Natural killer cell (primary cell): Measurements from ENCODE around the gene WFIKKN1. TPM values are rescaled to one million over a fixed set of nuclear protein-coding genes. Genes with fewer than 3 reads are reported as not detected.

Experiments
- ATAC-seq, 3 donors: fragments of 150-1000 bp in 2 of 3; fragments of 200-7000 bp in 1 of 3; cut with Tn5 transposase; 1 replicate in 1 of 3; 2 replicates in 2 of 3; pipeline ENCODE4 v1.10.0; 2021; ENCODE audit warnings: mild to moderate bottlenecking in 2 of 3, moderate library complexity in 2 of 3
- DNase-seq, 2 donors: peaks; one replicate each; pipeline versions ENCODE4 v3.0.0 to v3.0.0-alpha.2; 2013 to 2021; ENCODE audit warnings: mixed read lengths in 1 of 2
- H3K27ac ChIP-seq: one replicate; pipeline ENCODE4 v1.5.1; 2013; ENCODE audit warnings: mild to moderate bottlenecking, low read length
- H3K27me3 ChIP-seq: one replicate; pipeline ENCODE4 v1.6.1; 2013; ENCODE audit warnings: low read length; ENCODE audit not compliant: control insufficient read depth, insufficient read depth
- H3K36me3 ChIP-seq: one replicate; pipeline ENCODE4 v1.6.1; 2013; ENCODE audit warnings: low read length; ENCODE audit not compliant: control insufficient read depth, insufficient read depth
- H3K4me1 ChIP-seq: one replicate; pipeline ENCODE4 v1.6.1; 2013; ENCODE audit warnings: low read length; ENCODE audit not compliant: control insufficient read depth, insufficient read depth
- H3K4me3 ChIP-seq: one replicate; pipeline ENCODE4 v1.5.1; 2013; ENCODE audit warnings: low read length
- H3K9me3 ChIP-seq: one replicate; pipeline ENCODE4 v1.6.1; 2013; ENCODE audit warnings: low read length; ENCODE audit not compliant: control insufficient read depth, insufficient read depth
- H3K27ac Mint-ChIP-seq, 2 donors: one replicate each; pipeline ENCODE4 v1.8.0; 2022; ENCODE audit warnings: mild to moderate bottlenecking in 2 of 2, mixed read lengths in 2 of 2, moderate library complexity in 1 of 2
- H3K27me3 Mint-ChIP-seq, 2 donors: one replicate each; pipeline ENCODE4 v1.8.0; 2022; ENCODE audit warnings: low read depth in 2 of 2, mixed read lengths in 2 of 2
- H3K36me3 Mint-ChIP-seq: one replicate; pipeline ENCODE4 v1.8.0; 2022; ENCODE audit warnings: mixed read lengths
- H3K4me1 Mint-ChIP-seq, 2 donors: one replicate each; pipeline ENCODE4 v1.8.0; 2022; ENCODE audit warnings: mixed read lengths in 2 of 2
- H3K4me3 Mint-ChIP-seq: one replicate; pipeline ENCODE4 v1.8.0; 2022; ENCODE audit warnings: mild to moderate bottlenecking, moderate library complexity, mixed read lengths
- H3K9me3 Mint-ChIP-seq, 2 donors: one replicate each; pipeline ENCODE4 v1.8.0; 2022; ENCODE audit warnings: mixed read lengths in 2 of 2
- CTCF ChIP-seq: fragments of 200-600 bp; IDR thresholded peaks from one replicate; pipeline ENCODE4 v1.8.0; 2022; ENCODE audit warnings: antibody characterized with exemption
- WGBS: methylation state at CpG from one replicate; pipeline ENCODE4 v1.1.7; 2013; ENCODE audit warnings: missing lambda C conversion rate; ENCODE audit not compliant: insufficient coverage; 5-methylcytosine and 5-hydroxymethylcytosine counted together
- intact Hi-C: fragments of 100-400 bp; cut with micrococcal nuclease; formaldehyde crosslinking; loops from one replicate; pipeline ENCODE4 v1.14.2; 2022
- total RNA-seq, 4 donors: library from RNA; stranded (reverse); fragments of 120-200 nt in 1 of 4; gene quantifications; one replicate each; pipeline versions ENCODE4 v1.2.3 to v1.2.4, GENCODE V29; 2013 to 2022

The WFIKKN1 gene
- total RNA-seq, 3 donors from 2014 or later (not counting 1 experiment from before 2014, with no cell fraction given) = 0.60 to 1.7 (median 0.75) TPM

GRCh38 chr16:671353-672131 lies 40.8 kb downstream of the WFIKKN1 start:
- TF ChIP-seq CTCF = no peak
- Histone ChIP-seq H3K4me3 (no peak overlapping the region), H3K27ac (no peak overlapping the region), H3K36me3 (peaks cover 31% of the 10 kb centered on the region), H3K9me3 (no peaks in the 10 kb centered on the region), H3K4me1 (peaks cover 31% of the 10 kb centered on the region), H3K27me3 (peaks cover 3% of the 10 kb centered on the region)
- DNase-seq (no peak), ATAC-seq (no peak)
- Mint-ChIP-seq H3K4me3 (no peak overlapping the region), H3K4me1 (peaks cover 0 to 12% of the 10 kb centered on the region in 2 donors), H3K36me3 (no peaks in the 10 kb centered on the region), H3K27me3 (no peaks in the 10 kb centered on the region), H3K9me3 (no peaks in the 10 kb centered on the region), H3K27ac (no peak overlapping the region)
- WGBS = 93% methylated on average over 40 of the region's 40 CpGs
- intact Hi-C loops = no loop called here

GRCh38 chr16:672371-672770 lies 41.6 kb downstream of the WFIKKN1 start:
- H3K9me3 Mint-ChIP-seq = no peaks in the 10 kb centered on the region
- 99% methylated on average over 19 of the region's 19 CpGs for WGBS

GRCh38 chr16:672851-673250 lies 42.1 kb downstream of the WFIKKN1 start:
- no peak for ATAC-seq
- Histone ChIP-seq H3K9me3 (no peaks in the 10 kb centered on the region), H3K4me3 (no peak overlapping the region), H3K4me1 (peaks cover 26% of the 10 kb centered on the region), H3K36me3 (peaks cover 31% of the 10 kb centered on the region), H3K27ac (no peak overlapping the region), H3K27me3 (peaks cover 3% of the 10 kb centered on the region)
- 97% methylated on average over 21 of the region's 21 CpGs for WGBS
- no peak overlapping the region for H3K27ac Mint-ChIP-seq
- H3K4me1 Mint-ChIP-seq = peaks cover 0 to 8% of the 10 kb centered on the region in 2 donors
- H3K4me3 Mint-ChIP-seq = no peak overlapping the region
- H3K9me3 Mint-ChIP-seq = no peaks in the 10 kb centered on the region
- DNase-seq = no peak
- no peaks in the 10 kb centered on the region for H3K27me3 Mint-ChIP-seq
- no peaks in the 10 kb centered on the region for H3K36me3 Mint-ChIP-seq
- intact Hi-C loops = no loop called here
- no peak for TF ChIP-seq CTCF

More at GRCh38 chr16:672371-672770, 41.6 kb downstream of the WFIKKN1 start:
- peaks cover 29% of the 10 kb centered on the region for H3K4me1 ChIP-seq
- no peak overlapping the region for H3K4me3 ChIP-seq
- H3K27me3 Mint-ChIP-seq = no peaks in the 10 kb centered on the region
- H3K36me3 Mint-ChIP-seq = no peaks in the 10 kb centered on the region
- H3K4me3 Mint-ChIP-seq = no peak overlapping the region
- H3K27ac ChIP-seq = no peak overlapping the region
- no peak for TF ChIP-seq CTCF
- no peak overlapping the region for H3K27ac Mint-ChIP-seq
- no peaks in the 10 kb centered on the region for H3K9me3 ChIP-seq
- peaks cover 3% of the 10 kb centered on the region for H3K27me3 ChIP-seq
- H3K4me1 Mint-ChIP-seq = peaks cover 0 to 12% of the 10 kb centered on the region in 2 donors
- peaks cover 31% of the 10 kb centered on the region for H3K36me3 ChIP-seq
- intact Hi-C loops = no loop called here
- DNase-seq (no peak), ATAC-seq (no peak)
